Breast epithelium (tissue), 4 donors: ENCODE results near the gene OR7G2. TPM values are rescaled to one million over a fixed set of nuclear protein-coding genes. Genes with fewer than 3 reads are reported as not detected.
"Not testable (repeated sequence)": the region's sequence is repeated elsewhere in the genome, so short reads cannot be mapped to it uniquely, and the experiment has no call there.

ENCODE experiments used
- DNase-seq, 2 donors: peaks; one replicate each; pipeline ENCODE4 v3.0.0-alpha.2; 2019; ENCODE audit warnings: low spot score in 2 of 2
- H3K27ac ChIP-seq, 2 donors: fragments of 200-600 bp; sonication (generic) in 1 of 2; one replicate each; pipeline ENCODE4 v1.5.1; 2016 to 2019; ENCODE audit warnings: mild to moderate bottlenecking in 1 of 2
- H3K27me3 ChIP-seq, 2 donors: fragments of 200-600 bp; sonication (generic) in 1 of 2; one replicate each; pipeline versions ENCODE4 v1.5.1 to v1.6.0; 2017 to 2019; ENCODE audit warnings: control low read depth in 1 of 2, mild to moderate bottlenecking in 1 of 2
- H3K36me3 ChIP-seq: fragments of 200-600 bp; one replicate; pipeline ENCODE4 v1.5.1; 2019
- H3K4me1 ChIP-seq, 2 donors: fragments of 200-600 bp; sonication (generic); one replicate each; pipeline ENCODE4 v1.5.1; 2016 to 2019; ENCODE audit warnings: control low read depth in 1 of 2
- H3K4me3 ChIP-seq, 3 donors: fragments of 200-600 bp; sonication (generic); 1 replicate in 2 of 3; 2 replicates in 1 of 3; pipeline ENCODE4 v1.5.1; 2016 to 2019; ENCODE audit warnings: mild to moderate bottlenecking in 3 of 3, moderate library complexity in 2 of 3
- H3K9me3 ChIP-seq, 2 donors: fragments of 200-600 bp; sonication (generic) in 1 of 2; one replicate each; pipeline ENCODE4 v1.5.1; 2016 to 2019; ENCODE audit warnings: control low read depth in 1 of 2
- POLR2A ChIP-seq: fragments of 450-650 bp; IDR thresholded peaks from one replicate; pipeline ENCODE4 v1.6.1; 2016; ENCODE audit warnings: antibody characterized with exemption, mild to moderate bottlenecking, moderate library complexity
- POLR2AphosphoS5 ChIP-seq, 3 donors: sonication (generic); formaldehyde crosslinking; IDR thresholded peaks; one replicate each; pipeline ENCODE4 v1.6.1; 2017; ENCODE audit warnings: antibody characterized with exemption in 3 of 3
- intact Hi-C: fragments of 100-400 bp; cut with DNase I; formaldehyde crosslinking; loops from one replicate; pipeline ENCODE4 v1.15.1; 2023; ENCODE audit warnings: low total_unique reads
- total RNA-seq, 3 donors: library from RNA; depleted of rRNA; stranded (reverse); fragments of >200 nt; gene quantifications; one replicate each; pipeline ENCODE4 v1.1.0, GENCODE V29; 2016
- TF ChIP-seq, protein P1 (sequence below), 3 donors: fragments of 450-650 bp; IDR thresholded peaks; one replicate each; pipeline ENCODE4 v1.5.1; 2016 to 2017; ENCODE audit warnings: antibody characterized with exemption in 3 of 3, mild to moderate bottlenecking in 3 of 3, moderate library complexity in 3 of 3

OR7G2 gene
- total RNA-seq, 3 donors from 2014 or later: not detected

DNA sequence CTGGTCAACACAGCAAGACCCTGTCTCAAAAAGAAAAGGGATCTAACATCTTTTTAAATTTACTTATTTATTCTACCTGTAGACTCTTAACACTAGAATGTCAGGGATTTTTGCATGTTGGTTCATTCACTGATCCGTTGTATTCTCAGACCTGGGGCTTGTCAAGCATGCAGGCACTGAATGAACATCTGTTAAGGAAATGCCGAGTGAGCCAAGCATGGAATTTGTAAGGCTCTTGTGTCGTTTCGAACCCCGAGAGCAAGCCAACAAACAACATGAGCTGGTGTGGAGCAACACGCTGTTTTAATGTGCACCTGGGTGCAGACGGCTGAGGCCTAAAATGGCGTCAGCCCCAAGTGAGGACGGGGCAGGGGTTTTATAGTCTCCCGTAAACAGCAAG is 30.4 kb downstream of the OR7G2 start:
- no peaks in the 10 kb centered on the region for H3K4me1 ChIP-seq
- no peak for DNase-seq
- no peaks in the 10 kb centered on the region for H3K36me3 ChIP-seq
- no peak for TF ChIP-seq POLR2A
- no peak for TF ChIP-seq POLR2AphosphoS5 (IDR thresholded peaks at IDR 0.05)
- TF ChIP-seq, protein P1, sequence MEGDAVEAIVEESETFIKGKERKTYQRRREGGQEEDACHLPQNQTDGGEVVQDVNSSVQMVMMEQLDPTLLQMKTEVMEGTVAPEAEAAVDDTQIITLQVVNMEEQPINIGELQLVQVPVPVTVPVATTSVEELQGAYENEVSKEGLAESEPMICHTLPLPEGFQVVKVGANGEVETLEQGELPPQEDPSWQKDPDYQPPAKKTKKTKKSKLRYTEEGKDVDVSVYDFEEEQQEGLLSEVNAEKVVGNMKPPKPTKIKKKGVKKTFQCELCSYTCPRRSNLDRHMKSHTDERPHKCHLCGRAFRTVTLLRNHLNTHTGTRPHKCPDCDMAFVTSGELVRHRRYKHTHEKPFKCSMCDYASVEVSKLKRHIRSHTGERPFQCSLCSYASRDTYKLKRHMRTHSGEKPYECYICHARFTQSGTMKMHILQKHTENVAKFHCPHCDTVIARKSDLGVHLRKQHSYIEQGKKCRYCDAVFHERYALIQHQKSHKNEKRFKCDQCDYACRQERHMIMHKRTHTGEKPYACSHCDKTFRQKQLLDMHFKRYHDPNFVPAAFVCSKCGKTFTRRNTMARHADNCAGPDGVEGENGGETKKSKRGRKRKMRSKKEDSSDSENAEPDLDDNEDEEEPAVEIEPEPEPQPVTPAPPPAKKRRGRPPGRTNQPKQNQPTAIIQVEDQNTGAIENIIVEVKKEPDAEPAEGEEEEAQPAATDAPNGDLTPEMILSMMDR (IDR thresholded peaks at IDR 0.05): no peak
- no peak overlapping the region for H3K4me3 ChIP-seq
- H3K27me3 ChIP-seq: no peaks in the 10 kb centered on the region
- no peak overlapping the region for H3K27ac ChIP-seq
- intact Hi-C loops: no loop called here
- no peaks in the 10 kb centered on the region for H3K9me3 ChIP-seq

DNA sequence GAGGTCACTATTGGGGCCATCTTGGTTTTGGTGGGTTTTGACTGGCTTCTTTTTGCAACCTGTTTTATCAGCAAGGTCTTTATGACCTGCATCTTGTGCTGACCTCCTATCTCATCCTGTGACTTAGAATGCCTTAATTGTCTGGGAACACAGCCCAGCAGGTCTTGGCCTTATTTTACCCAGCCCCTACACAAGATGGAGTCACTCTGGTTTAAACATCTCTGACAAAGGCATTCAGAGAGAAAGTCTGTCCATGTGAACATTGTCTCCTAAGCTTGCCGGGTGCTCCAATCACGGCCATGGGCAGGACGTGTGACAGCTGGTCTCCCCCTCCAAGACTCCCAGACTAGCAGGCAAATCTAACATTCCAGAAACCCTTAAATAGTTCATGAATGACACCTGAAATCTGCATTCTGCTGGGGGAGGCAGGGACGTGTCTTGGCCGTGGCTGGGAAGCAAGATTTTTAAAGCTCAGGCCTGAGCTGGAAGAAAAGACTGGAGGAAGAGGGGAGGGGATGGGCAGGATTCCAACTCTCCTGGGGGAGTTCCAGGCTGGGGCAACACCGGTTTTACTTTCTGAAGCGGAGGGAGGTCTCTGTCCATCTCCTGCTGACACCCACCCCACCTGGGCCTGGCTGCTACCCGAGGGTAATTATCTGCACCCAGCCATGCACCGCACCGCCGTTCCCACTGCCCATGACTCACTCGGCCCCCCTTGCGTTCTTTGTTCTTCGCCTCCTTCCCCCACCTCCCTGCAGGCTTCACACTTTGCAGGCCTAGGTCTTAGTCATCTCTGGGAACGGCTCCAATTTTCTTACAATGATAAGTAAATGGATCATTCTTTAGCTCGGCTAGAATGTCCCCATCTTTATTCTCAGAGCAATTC is 32.0 kb downstream of the OR7G2 start:
- intact Hi-C loops: no loop called here
- H3K4me3 ChIP-seq: no peak overlapping the region
- TF ChIP-seq, protein P1 (IDR thresholded peaks at IDR 0.05): no peak
- no peak for TF ChIP-seq POLR2AphosphoS5 (IDR thresholded peaks at IDR 0.05)
- no peak for TF ChIP-seq POLR2A
- no peaks in the 10 kb centered on the region for H3K4me1 ChIP-seq
- H3K36me3 ChIP-seq: no peaks in the 10 kb centered on the region
- H3K27me3 ChIP-seq: no peaks in the 10 kb centered on the region
- H3K9me3 ChIP-seq: no peaks in the 10 kb centered on the region
- peak; percentile 69 to 75 for DNase-seq
- peak overlapping the region; percentile 23 to 61 for H3K27ac ChIP-seq

DNA sequence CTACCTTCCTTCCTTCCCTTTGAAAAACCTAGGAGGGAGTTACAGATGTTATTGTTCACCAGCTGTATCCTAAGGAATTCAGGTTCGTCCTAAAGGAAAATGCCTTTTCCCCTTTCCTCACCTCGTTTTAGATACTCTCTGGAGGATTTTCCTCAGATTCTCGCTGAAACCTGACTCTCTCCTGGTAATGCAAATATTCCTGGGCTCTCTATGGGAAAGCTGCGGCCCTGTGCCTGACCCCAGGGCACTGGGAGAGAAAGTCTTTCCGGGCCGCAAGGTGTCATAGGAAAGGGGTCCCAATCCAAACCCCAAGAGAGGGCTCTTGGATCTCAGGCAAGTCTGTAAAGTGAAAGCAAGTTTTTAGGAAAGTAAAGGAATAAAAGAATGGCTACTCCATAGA is 33.5 kb downstream of the OR7G2 start:
- Histone ChIP-seq H3K9me3 (no peaks in the 10 kb centered on the region), H3K27me3 (no peaks in the 10 kb centered on the region), H3K4me3 (no peak overlapping the region), H3K4me1 (no peaks in the 10 kb centered on the region), H3K36me3 (no peaks in the 10 kb centered on the region), H3K27ac (no peak overlapping the region)
- TF ChIP-seq, protein P1 (IDR thresholded peaks at IDR 0.05): no peak
- no peak for TF ChIP-seq POLR2A
- no peak for TF ChIP-seq POLR2AphosphoS5 (IDR thresholded peaks at IDR 0.05)
- DNase-seq: no peak
- intact Hi-C loops: no loop called here

DNA sequence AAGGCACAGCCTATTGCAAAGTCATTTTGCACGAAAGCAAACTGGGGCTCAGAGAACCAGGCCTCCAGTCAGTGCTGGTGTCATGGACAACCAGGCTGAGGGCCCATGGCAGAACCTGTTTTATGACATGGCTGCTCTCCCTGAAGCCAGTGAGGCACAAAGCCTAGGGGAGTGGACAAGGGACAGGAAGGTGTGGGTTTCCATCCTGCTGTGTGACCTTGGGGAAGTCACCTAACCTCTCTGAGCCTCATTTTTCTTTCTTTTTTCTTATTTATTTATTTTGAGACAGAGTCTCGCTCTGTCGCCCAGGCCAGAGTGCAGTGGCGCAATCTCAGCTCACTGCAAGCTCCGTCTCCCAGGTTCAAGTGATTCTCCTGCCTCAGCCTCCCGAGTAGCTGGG is 35.6 kb downstream of the OR7G2 start:
- H3K9me3 ChIP-seq, H3K36me3 ChIP-seq, intact Hi-C loops, H3K27me3 ChIP-seq, DNase-seq, H3K4me3 ChIP-seq, H3K27ac ChIP-seq, H3K4me1 ChIP-seq: not testable (repeated sequence)

DNA sequence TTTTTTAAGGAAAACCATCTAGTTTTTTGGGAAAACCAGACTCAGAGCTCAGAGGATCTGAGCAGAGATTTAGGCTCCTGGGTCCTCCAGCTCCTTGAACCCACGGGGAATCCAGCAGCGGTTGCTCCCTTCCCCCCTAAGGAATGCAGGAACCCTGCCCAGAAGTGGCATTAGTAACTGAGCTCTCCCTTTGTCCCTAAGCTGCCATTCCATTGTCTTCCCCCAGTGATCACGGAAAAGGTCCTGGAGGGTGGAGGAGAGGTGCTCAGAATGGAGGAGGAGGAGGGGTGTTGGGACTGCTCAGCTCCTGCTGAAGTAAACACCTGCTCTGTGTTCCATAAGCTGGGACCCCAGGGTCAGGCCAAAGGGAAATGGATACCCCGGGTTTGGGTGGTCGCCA is 37.2 kb downstream of the OR7G2 start:
- H3K4me3 ChIP-seq: no peak overlapping the region
- H3K4me1 ChIP-seq: no peaks in the 10 kb centered on the region
- no peaks in the 10 kb centered on the region for H3K36me3 ChIP-seq
- intact Hi-C loops: no loop called here
- H3K9me3 ChIP-seq: no peaks in the 10 kb centered on the region
- no peak for DNase-seq
- no peak overlapping the region for H3K27ac ChIP-seq
- TF ChIP-seq, protein P1 (IDR thresholded peaks at IDR 0.05): no peak
- TF ChIP-seq POLR2A (no peak), POLR2AphosphoS5 (IDR thresholded peaks at IDR 0.05) (no peak)
- H3K27me3 ChIP-seq: no peaks in the 10 kb centered on the region
